Keratinocyte (primary cell): Measurements from ENCODE around the gene SNPH.

Experiments
- EZH2 ChIP-seq: IDR thresholded peaks from one replicate; pipeline ENCODE4 v1.6.1; 2012; ENCODE audit warnings: inconsistent platforms, mild to moderate bottlenecking, low read length, moderate library complexity
- TF ChIP-seq, protein P1 (sequence below), 3 experiments: IDR thresholded peaks in 1 of 3; conservative IDR thresholded peaks in 1 of 3; optimal IDR thresholded peaks in 1 of 3; 2 replicates in 2 of 3; 3 replicates in 1 of 3; pipeline versions ENCODE3 to v1.5.1; 2011; ENCODE audit warnings: low read length in 3 of 3, mild to moderate bottlenecking in 3 of 3, moderate library complexity in 2 of 3, control low read depth in 1 of 3, inconsistent platforms in 1 of 3; ENCODE audit not compliant: insufficient read depth in 2 of 3; ENCODE audit errors: extremely low read depth in 1 of 3

DNA sequence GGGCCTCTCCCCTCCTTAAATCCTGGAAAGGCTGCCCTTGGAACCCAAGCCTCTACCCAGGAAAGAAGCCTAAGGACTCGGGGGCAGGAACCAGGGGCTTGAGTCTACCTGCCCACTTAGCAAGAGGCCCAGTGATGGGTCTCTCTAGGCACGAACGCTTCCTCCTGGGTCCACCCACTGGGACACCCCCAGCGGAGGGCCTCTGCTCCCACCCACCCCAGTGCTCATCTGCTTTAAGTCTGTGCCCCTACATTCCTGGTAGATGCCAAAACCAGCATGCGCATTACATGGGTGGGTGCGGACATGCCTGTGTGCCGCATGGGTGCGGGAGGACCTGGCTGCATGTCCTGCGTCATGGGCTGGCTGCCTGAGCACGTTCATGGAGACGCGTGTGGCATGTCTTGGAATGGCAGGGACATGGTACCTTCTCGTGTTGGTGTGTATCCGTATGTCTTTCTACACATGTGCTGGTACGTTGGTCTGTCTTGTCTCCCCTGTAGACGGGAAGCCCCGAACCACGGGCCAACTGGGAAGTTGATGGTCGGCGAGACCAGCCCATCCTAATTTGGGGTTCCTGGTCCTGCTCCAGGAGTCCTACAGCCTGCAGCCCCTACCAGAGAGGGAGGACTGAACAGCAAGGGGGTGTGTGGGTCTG lies 29.3 kb downstream of the SNPH start:
- TF ChIP-seq, protein P1, sequence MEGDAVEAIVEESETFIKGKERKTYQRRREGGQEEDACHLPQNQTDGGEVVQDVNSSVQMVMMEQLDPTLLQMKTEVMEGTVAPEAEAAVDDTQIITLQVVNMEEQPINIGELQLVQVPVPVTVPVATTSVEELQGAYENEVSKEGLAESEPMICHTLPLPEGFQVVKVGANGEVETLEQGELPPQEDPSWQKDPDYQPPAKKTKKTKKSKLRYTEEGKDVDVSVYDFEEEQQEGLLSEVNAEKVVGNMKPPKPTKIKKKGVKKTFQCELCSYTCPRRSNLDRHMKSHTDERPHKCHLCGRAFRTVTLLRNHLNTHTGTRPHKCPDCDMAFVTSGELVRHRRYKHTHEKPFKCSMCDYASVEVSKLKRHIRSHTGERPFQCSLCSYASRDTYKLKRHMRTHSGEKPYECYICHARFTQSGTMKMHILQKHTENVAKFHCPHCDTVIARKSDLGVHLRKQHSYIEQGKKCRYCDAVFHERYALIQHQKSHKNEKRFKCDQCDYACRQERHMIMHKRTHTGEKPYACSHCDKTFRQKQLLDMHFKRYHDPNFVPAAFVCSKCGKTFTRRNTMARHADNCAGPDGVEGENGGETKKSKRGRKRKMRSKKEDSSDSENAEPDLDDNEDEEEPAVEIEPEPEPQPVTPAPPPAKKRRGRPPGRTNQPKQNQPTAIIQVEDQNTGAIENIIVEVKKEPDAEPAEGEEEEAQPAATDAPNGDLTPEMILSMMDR (optimal IDR thresholded peaks at IDR 0.05 in 1 of 3, IDR thresholded peaks at IDR 0.05 in 1 of 3, conservative IDR thresholded peaks at IDR 0.05 in 1 of 3; ENCODE audit: extremely low read depth in 1 of 3, insufficient read depth in 2 of 3, low read length in 3 of 3), result no peak
- no peak for TF ChIP-seq EZH2
